Astrocyte of the hippocampus (primary cell): ENCODE measurements around the gene FHL2.
A peak's percentile ranks its signal among the peaks of the same experiment; 100 is the strongest.

Experiments
- DNase-seq: peaks from one replicate; pipeline ENCODE4 v3.0.0; 2011; ENCODE audit warnings: low read depth, low spot score

The FHL2 gene

GRCh38 chr2:105379741-105380186, 19.1 kb downstream of the FHL2 start:
- DNase-seq, result no peak

DNA sequence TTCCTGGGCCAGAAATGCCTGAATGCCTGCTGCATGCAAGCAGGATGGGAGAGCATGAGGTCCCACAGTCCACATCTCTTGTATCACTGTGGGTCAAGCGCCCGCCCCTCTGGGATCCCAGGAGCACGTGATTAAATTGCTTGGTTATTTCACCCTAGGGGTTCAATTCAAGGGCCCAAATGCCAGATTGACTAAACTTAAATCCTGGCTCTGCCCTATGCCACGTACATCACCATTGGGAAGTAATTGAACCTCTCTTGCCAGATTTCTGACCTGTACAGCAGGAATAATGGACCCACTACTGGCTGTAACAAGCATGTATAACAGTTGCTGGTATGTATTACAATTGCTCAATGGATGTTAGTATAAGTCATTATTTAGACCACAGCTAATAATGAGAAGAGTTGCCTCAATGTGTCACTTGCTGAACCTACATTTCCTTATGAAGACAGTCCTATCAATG, 19.9 kb downstream of the FHL2 start:
- no peak for DNase-seq

GRCh38 chr2:105378276-105378840, 20.5 kb downstream of the FHL2 start:
- DNase-seq, result no peak

- DNase-seq, result no peak
These were observed 21.0 kb downstream of the FHL2 start for GRCh38 chr2:105377871-105378270.

DNA sequence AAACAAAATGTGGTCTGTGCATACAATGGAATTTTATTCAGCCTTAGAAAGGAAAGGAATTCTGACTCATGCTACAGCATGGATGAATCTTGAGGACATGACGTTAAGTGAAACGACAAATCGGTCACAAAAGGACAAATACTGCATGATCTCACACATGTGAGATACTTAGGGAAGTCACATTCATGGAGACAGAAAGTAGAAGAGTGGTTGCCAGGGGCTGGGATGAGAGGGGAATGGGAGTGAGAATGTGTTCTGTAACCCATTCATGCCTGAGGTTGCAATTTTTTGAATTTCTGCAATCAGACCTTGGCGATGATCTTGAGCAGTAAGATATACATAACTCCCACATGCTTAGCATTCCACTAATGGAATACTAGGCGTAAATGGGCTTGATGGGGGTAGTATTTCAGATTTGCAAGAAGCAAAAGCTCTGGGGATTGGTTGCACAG, 22.0 kb downstream of the FHL2 start:
- peak; percentile 79 for DNase-seq

DNA sequence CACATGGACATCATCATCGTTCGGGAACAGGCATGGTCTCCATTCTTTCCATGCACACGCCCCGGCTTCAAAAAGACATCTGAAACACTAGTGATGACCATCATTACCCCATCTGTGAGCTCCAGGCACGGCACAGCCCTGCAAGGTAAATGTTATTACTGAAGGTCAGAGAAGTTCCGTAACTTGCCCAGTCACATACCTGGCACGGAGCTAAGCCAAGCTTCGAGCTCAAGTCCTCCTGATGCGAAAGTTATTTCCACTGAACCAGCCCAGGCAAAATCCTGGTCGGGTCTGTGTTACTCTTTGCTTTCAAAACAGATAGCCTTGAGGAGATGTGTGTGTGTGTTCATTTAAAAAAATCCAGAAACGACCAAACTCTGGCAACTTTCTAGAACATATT, 22.8 kb downstream of the FHL2 start:
- no peak for DNase-seq

- DNase-seq, result no peak
These were observed 23.8 kb downstream of the FHL2 start for GRCh38 chr2:105375001-105375561.

DNA sequence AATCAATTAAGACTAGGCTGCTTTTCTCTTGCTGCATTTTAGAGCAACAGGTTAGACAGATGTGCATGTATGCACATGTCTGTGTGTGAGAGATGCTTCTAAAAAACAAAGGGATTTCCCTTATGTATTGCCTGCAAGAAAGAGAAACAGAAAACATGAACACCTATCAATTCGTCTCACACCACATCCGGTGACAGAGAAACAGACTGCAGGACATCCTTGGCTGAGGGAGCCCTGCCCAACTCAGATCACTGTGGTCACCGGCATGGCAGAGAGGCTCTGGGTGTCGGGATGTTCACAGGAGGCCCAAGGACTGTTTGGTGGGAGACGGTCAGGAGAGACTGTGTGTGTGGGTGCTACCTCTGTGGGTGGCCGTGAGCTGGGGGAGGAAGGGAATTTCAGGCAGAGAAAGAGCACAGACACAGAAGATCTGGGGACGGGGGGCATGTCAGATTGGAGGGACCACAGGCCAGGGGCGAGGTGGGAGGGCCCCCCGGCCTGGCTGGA, 24.9 kb downstream of the FHL2 start:
- no peak for DNase-seq

- DNase-seq, result no peak
These were observed 25.5 kb downstream of the FHL2 start for GRCh38 chr2:105373344-105373781.

DNA sequence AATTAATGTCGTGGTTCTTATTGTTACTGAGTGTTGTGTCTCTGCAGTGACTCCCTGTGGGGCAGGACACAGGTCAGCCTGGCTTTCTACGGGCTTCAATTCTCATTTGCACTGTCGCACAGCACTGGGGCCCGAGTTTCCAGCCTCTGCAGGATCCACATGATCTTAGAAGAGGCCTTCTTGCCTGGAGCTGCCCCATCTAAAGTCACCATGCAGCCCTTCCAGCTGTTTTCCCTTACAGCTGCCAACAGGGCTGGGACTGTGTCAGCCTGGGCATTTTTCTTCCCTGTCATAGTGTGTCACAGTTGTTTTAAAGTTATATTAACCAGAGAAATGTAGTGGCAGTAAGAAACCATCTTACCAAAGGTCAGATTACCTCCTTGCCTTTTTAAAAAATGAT, 27.0 kb downstream of the FHL2 start:
- no peak for DNase-seq

- DNase-seq, result no peak
These were observed 27.7 kb downstream of the FHL2 start for GRCh38 chr2:105371156-105371555.

DNA sequence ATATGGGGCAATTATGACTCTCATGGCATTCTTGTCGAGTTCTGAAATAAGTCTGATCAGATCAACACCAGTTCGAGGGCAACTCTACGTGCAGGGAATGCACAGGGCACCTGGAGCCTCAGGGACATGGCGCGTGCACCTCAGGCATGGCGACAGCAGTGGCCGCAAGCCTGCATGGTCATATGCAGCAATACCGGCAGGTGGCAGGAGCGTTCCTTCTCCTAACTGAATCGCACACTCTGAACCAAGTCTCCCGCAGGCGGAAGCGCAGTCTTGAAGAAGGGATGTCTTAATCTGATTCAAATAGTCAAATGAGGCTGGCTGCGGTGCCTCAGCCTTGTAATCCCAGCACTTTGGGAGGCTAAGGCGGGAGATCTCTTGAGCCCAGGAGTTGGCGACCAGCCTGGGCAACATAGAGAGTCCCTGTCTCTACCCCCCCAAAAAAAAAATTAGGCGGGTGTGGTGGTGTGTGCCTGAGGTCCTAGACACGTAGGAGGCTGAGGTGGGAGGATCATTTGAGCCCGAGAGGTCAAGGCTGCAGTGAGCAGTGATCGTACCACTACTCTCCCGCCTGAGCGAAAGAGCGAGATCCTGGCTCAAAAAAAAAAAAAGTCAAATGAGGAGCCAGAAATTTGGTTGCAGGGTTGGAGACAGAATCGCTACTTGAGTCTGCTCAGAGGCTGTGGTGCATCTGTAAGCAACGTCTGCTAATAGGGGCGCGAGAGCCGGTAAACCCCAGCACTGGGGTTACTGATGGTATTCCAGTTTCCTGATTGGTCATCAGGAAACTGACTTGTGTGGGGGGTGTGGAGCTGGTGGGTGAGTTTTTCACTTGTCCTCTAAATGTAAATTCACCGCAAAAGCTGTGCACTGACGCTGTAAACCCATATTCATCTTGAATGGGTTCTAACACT, 28.8 kb downstream of the FHL2 start:
- peak; percentile 90 for DNase-seq

- no peak for DNase-seq
These were observed 30.0 kb downstream of the FHL2 start for GRCh38 chr2:105368759-105369408.

- DNase-seq, result no peak
These were observed 33.6 kb downstream of the FHL2 start for GRCh38 chr2:105365206-105365605.

DNA sequence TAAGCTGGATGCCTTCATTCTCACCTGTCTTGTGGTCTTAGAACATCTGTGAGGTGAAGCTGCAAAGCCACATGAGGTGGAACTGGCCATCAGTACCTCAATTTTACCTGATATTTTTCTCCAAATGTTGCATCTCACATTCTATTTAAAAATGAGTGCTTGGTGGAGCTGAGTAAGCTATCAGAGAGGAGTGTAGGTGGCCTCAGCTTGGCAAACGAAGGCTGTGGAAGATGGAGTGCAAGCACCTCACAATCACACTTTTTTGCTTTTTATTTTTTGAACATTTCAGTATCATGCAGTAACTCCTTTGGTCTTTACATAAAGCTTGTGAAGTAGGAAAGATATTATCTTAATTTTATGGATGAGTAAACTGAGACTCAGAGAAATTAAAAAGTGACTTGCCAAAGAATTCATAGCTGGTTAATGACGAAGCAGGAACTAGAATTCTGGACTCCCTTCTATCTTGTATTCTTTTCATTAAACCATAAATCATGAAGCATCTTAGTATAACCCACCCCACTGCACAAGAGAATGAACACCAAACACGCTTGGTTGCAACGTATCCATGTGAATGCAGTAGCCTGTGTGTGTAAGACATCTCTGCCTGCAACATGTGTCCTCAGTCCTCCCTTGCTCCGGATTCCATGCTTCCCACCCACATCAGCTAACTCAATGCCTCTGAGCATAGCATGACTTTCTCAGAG, 34.3 kb downstream of the FHL2 start:
- no peak for DNase-seq

DNA sequence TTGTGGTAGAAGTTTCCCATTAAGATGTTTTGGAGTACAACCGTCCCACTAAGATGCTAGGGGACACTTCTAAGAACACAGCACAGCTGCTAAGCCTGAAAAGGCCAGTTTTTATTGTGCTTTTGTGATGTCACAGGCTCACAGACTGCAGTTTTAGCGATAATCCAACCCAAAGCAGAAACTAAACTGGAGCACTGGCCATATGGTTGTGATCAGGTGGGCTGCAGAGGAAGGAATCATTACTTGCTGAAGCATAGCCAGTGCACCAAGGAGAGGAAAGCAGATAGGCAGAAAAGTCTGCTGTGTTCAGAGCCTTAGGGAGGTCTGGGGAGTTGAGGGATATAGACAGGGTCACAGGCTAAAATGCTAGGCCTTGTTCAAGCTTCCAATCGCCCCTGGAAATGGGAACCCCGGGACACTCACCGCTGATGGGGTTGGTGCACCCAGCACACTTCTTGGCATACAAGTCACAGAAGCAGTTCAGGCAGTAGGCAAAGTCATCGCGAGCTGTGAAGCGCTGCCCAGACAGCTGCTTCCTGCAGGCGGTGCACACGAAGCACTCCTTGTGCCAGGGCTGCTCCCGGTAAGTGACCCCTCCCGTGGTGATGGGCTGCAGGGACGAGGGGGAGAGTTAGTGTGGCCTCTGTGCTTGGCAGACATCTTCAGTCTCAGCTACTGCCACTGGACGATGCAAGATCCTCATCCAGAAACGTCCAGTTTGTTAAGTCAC, 35.8 kb downstream of the FHL2 start:
- peak; percentile 5 for DNase-seq

- no peak for DNase-seq
These were observed 37.6 kb downstream of the FHL2 start for GRCh38 chr2:105361102-105361889.

GRCh38 chr2:105358593-105358992, 40.3 kb downstream of the FHL2 start:
- peak; percentile 61 for DNase-seq

- DNase-seq, result no peak
These were observed 41.7 kb downstream of the FHL2 start for GRCh38 chr2:105357122-105357521.
